HFFc6 (cell line): ENCODE data around the gene PPP6R3. TPM values are rescaled to one million over a fixed set of nuclear protein-coding genes. Genes with fewer than 3 reads are reported as not detected.
"Not testable (repeated sequence)": the region's sequence is repeated elsewhere in the genome, so short reads cannot be mapped to it uniquely, and the experiment has no call there.

Source experiments
- DNase-seq: peaks from one replicate; pipeline ENCODE4 v3.0.0-alpha.2; 2018
- H3K27ac Mint-ChIP-seq: 2 replicates; pipeline ENCODE4 v1.8.0; 2020; ENCODE audit warnings: mild to moderate bottlenecking, mixed read lengths
- H3K27me3 Mint-ChIP-seq: 2 replicates; pipeline ENCODE4 v1.8.0; 2021; ENCODE audit warnings: mild to moderate bottlenecking, moderate library complexity, mixed read lengths; ENCODE audit not compliant: insufficient read depth
- H3K36me3 Mint-ChIP-seq: 2 replicates; pipeline ENCODE4 v1.8.0; 2021; ENCODE audit warnings: low read depth, mixed read lengths
- H3K4me1 Mint-ChIP-seq: 2 replicates; pipeline ENCODE4 v1.8.0; 2020; ENCODE audit warnings: low read depth, mixed read lengths
- H3K4me3 Mint-ChIP-seq: 2 replicates; pipeline ENCODE4 v1.8.0; 2020; ENCODE audit warnings: mild to moderate bottlenecking, moderate library complexity, mixed read lengths
- H3K9me3 Mint-ChIP-seq: 2 replicates; pipeline ENCODE4 v1.8.0; 2020; ENCODE audit warnings: mild to moderate bottlenecking, mixed read lengths
- total RNA-seq, 6 experiments: library from RNA; stranded (reverse); fragmentation: NEBNext Ultra II Directional; extraction: Animal tissue kit (Norgen Biotek cat#: 25700); gene quantifications; 2 replicates in 1 of 6; 3 replicates in 5 of 6; pipeline ENCODE4 v1.2.3, GENCODE V29; 2021
- TF ChIP-seq, protein P1 (sequence below): fragments of 200-600 bp; sonication (generic); IDR thresholded peaks from 2 replicates; pipeline ENCODE4 v1.5.0; 2021; ENCODE audit warnings: antibody characterized with exemption, mild to moderate bottlenecking

The PPP6R3 gene
- total RNA-seq, 6 experiments from 2014 or later: 62.5 to 72.0 (median 67.8) TPM

DNA sequence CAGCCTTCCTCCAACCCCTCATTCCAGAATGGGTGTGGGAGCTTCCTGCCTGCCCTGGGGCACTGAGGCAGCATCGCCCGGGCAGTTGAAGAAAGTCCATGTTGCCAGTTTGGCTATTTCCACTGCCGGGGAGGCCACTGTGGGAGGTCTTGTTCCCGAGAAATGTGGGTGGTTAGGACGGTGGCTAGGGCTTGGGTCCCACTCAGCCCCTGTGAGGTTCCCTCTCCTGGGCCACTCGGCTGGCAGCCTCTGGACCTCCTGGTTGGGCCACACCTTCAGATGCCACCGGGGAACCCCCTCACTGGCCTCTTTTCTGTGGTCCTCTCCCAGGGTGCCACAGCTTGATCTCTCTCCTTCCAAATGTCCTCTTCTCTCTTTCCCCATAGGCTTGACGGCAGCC lies 5.1 kb upstream of the PPP6R3 start:
- H3K27ac Mint-ChIP-seq: no peak overlapping the region
- no peak for DNase-seq
- H3K36me3 Mint-ChIP-seq: no peaks in the 10 kb centered on the region
- no peak overlapping the region for H3K4me3 Mint-ChIP-seq
- peaks cover 11% of the 10 kb centered on the region for H3K27me3 Mint-ChIP-seq
- TF ChIP-seq, protein P1, sequence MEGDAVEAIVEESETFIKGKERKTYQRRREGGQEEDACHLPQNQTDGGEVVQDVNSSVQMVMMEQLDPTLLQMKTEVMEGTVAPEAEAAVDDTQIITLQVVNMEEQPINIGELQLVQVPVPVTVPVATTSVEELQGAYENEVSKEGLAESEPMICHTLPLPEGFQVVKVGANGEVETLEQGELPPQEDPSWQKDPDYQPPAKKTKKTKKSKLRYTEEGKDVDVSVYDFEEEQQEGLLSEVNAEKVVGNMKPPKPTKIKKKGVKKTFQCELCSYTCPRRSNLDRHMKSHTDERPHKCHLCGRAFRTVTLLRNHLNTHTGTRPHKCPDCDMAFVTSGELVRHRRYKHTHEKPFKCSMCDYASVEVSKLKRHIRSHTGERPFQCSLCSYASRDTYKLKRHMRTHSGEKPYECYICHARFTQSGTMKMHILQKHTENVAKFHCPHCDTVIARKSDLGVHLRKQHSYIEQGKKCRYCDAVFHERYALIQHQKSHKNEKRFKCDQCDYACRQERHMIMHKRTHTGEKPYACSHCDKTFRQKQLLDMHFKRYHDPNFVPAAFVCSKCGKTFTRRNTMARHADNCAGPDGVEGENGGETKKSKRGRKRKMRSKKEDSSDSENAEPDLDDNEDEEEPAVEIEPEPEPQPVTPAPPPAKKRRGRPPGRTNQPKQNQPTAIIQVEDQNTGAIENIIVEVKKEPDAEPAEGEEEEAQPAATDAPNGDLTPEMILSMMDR: no peak
- no peaks in the 10 kb centered on the region for H3K4me1 Mint-ChIP-seq
- H3K9me3 Mint-ChIP-seq: no peaks in the 10 kb centered on the region

DNA sequence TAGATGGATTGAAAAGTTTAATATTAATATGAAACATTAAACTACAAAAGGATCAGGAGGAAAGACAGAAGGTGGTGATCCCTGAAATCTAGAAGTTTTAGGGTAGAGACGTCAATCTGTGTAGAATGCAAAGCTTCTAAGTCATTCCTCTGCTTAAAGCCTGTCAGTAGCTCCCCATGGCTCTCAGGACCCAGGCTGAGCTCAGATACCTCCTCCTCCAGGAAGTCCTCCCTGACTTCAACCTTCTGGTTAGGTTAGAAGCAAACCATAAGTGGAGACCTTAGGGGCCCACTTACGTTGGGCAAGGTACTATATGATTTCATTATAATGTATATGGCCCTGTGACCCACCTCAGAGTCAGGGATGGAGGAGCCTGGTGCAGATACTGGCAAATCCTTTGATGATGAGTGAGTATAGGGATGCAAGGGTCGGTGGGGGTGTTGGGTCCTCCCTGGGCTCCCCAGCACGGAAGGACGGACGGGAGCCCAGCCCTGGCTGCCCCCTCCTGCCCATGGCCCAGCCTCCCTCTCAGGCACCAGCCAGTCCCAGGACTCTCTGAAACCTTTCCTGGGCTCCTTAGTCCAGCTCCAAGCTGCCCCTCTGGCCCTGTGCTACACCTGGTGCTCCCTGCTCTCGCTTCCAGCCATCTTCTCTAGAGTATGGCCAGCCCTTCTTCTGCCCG lies 3.2 kb upstream of the PPP6R3 start:
- H3K4me1 Mint-ChIP-seq: peaks cover 8% of the 10 kb centered on the region
- no peak for DNase-seq
- H3K4me3 Mint-ChIP-seq: no peak overlapping the region
- peaks cover 11% of the 10 kb centered on the region for H3K27me3 Mint-ChIP-seq
- no peaks in the 10 kb centered on the region for H3K9me3 Mint-ChIP-seq
- no peaks in the 10 kb centered on the region for H3K36me3 Mint-ChIP-seq
- H3K27ac Mint-ChIP-seq: no peak overlapping the region
- TF ChIP-seq, protein P1: no peak

DNA sequence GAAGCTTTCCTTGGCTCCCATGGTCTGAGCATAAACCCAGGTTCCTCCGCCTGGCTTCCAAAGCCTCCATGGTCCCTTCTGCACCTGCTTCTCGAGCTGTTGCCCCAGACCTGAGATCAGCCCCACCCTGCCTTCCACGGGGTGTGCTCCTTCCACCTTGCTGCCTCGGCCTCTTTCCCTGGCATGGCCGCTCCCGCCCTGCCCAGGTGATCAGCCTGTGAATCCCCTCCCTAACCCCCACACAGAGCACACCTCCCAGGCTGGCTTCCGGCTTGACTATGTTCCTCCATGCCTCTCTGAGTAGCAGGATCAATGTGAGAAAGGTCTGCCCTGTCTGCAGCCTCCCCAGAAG lies 2.7 kb upstream of the PPP6R3 start:
- H3K4me1 Mint-ChIP-seq: peaks cover 13% of the 10 kb centered on the region
- no peak overlapping the region for H3K4me3 Mint-ChIP-seq
- no peak overlapping the region for H3K27ac Mint-ChIP-seq
- H3K27me3 Mint-ChIP-seq: peaks cover 6% of the 10 kb centered on the region
- no peaks in the 10 kb centered on the region for H3K9me3 Mint-ChIP-seq
- TF ChIP-seq, protein P1: no peak
- peaks cover 5% of the 10 kb centered on the region; the same call in 1 of the 2 replicates for H3K36me3 Mint-ChIP-seq
- DNase-seq: no peak

DNA sequence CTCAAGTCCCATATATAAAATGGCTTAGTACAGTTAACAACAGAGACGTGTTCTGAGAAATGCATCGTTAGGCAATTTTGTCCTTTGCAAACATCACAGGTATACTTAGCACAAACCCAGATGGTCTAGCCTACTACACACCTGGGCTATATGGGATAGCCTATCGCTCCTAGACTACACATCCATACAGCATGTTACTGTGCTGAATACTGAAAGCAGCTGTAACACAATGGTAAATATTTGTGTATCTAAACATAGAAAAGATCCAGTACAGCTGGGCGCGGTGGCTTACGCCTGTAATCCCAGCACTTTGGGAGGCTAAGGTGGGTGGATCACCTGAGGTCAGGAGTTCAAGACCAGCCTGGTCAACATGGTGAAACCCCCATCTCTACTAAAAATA lies 2.2 kb upstream of the PPP6R3 start:
- H3K27ac Mint-ChIP-seq, H3K27me3 Mint-ChIP-seq, DNase-seq, H3K4me3 Mint-ChIP-seq, H3K9me3 Mint-ChIP-seq, H3K36me3 Mint-ChIP-seq: not testable (repeated sequence)
- peaks cover 18% of the 10 kb centered on the region for H3K4me1 Mint-ChIP-seq

DNA sequence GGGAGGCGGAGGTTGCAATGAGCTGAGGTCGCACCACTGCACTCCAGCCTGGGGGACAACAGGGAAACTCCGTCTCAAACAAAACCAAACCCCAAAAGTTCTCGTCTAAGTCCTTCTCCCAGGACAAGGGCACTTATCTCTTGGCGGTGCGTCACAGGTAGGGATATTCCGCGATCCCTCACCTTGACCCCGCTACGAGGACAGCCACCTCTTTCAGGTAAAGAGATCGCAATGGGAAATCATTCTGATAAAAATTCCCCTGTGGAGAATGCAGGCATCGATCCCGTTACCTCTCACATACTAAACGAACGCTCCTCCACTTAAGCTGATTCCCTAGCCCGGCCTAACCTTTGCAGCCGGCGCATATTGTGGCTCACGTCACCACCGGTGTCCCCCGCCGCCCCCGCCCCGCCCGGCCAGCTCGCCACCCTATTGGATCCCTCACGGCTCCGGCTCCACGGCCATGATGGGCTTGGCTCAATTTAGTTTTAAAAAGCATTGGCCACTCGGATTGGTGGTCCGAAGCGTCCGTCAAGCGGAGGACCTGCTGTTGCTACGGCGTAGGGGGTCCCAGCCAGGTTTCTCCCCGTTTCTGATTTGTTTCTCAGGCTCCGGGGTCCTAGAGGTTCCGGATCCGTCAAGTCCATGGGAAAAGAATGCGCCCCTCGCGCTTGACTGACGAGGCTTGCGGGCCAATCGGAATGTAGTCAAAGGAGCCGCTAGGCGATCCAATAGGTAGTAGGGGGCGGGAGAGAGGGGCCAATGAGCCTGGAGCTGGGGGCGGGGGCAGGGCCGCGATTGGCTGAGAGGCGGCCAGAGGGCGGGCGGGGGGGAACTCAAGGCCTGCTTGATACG lies 439 bp upstream of the PPP6R3 start:
- peaks cover 10% of the 10 kb centered on the region for H3K36me3 Mint-ChIP-seq
- DNase-seq: peak; percentile 97
- peaks cover 6% of the 10 kb centered on the region for H3K27me3 Mint-ChIP-seq
- peak overlapping the region; percentile 96 for H3K27ac Mint-ChIP-seq
- H3K9me3 Mint-ChIP-seq: no peaks in the 10 kb centered on the region
- peak overlapping the region; percentile 93 for H3K4me3 Mint-ChIP-seq
- peaks cover 29% of the 10 kb centered on the region for H3K4me1 Mint-ChIP-seq
- TF ChIP-seq, protein P1: no peak

DNA sequence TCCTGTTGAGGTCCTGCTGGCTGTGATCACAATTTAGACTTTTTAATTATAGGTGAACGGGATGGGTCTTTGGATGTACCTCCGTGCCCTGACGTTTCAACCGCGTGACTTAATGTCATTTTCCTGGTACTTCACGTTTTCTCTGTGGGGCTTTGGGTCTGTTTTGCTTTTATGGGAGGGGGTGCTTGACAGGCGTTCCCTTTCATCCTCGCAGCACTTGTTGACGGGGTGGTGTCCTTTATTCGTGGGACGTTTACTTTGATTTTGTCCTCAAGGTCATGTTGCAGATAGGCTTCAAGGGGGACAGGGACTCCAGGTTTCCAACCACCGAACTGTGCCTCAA lies 994 bp downstream of the PPP6R3 start:
- H3K9me3 Mint-ChIP-seq: no peaks in the 10 kb centered on the region
- peaks cover 40% of the 10 kb centered on the region for H3K4me1 Mint-ChIP-seq
- H3K27me3 Mint-ChIP-seq: peaks cover 6% of the 10 kb centered on the region
- DNase-seq: no peak
- peak overlapping the region; percentile 75 for H3K27ac Mint-ChIP-seq
- peaks cover 10% of the 10 kb centered on the region for H3K36me3 Mint-ChIP-seq
- H3K4me3 Mint-ChIP-seq: peak overlapping the region; percentile 97
- TF ChIP-seq, protein P1: no peak
